Upper lobe of left lung (tissue), 6 donors: Measurements from ENCODE around the gene MED1. TPM values are rescaled to one million over a fixed set of nuclear protein-coding genes. Genes with fewer than 3 reads are reported as not detected.
"Not testable (repeated sequence)": the region's sequence is repeated elsewhere in the genome, so short reads cannot be mapped to it uniquely, and the experiment has no call there.

ENCODE experiments used
- ATAC-seq, 2 donors: fragments of 200-7000 bp; cut with Tn5 transposase; one replicate each; pipeline ENCODE4 v1.9.1; 2022; ENCODE audit warnings: mild to moderate bottlenecking in 2 of 2, moderate library complexity in 2 of 2; ENCODE audit not compliant: low FRiP score in 2 of 2
- DNase-seq, 2 donors: peaks; one replicate each; pipeline ENCODE4 v3.0.0-alpha.2; 2019 to 2020
- H3K27ac ChIP-seq, 4 donors: fragments of 200-600 bp; sonication (generic); one replicate each; pipeline ENCODE4 v1.5.1; 2016 to 2019
- H3K27me3 ChIP-seq, 4 donors: fragments of 200-600 bp; sonication (generic); one replicate each; pipeline ENCODE4 v1.5.1; 2017 to 2019
- H3K36me3 ChIP-seq, 4 donors: fragments of 200-600 bp; sonication (generic); one replicate each; pipeline ENCODE4 v1.5.1; 2016 to 2019
- H3K4me1 ChIP-seq, 4 donors: fragments of 200-600 bp; sonication (generic); one replicate each; pipeline ENCODE4 v1.5.1; 2018 to 2019
- H3K4me3 ChIP-seq, 4 donors: fragments of 200-600 bp; sonication (generic); one replicate each; pipeline ENCODE4 v1.5.1; 2017 to 2019; ENCODE audit warnings: mild to moderate bottlenecking in 2 of 4, moderate library complexity in 1 of 4
- H3K9me3 ChIP-seq, 4 donors: fragments of 200-600 bp; sonication (generic); one replicate each; pipeline ENCODE4 v1.5.1; 2018 to 2019
- EP300 ChIP-seq, 4 donors: sonication (generic); formaldehyde crosslinking; IDR thresholded peaks; one replicate each; pipeline ENCODE4 v1.5.1; 2017; ENCODE audit warnings: antibody characterized with exemption in 4 of 4, control low read depth in 2 of 4
- POLR2A ChIP-seq, 4 donors: fragments of 450-650 bp; IDR thresholded peaks; one replicate each; pipeline ENCODE4 v1.5.1; 2016 to 2017; ENCODE audit warnings: antibody characterized with exemption in 4 of 4, mild to moderate bottlenecking in 2 of 4
- POLR2AphosphoS5 ChIP-seq, 2 donors: sonication (generic); formaldehyde crosslinking; IDR thresholded peaks; one replicate each; pipeline ENCODE4 v1.5.1; 2017; ENCODE audit warnings: antibody characterized with exemption in 2 of 2
- WGBS, 2 donors: methylation state at CpG; one replicate each; pipeline ENCODE4 v1.1.5; 2017 to 2018; 5-methylcytosine and 5-hydroxymethylcytosine counted together
- total RNA-seq, 6 donors: library from RNA; depleted of rRNA in 4 of 6; stranded (reverse); fragments of >200 nt in 4 of 6; gene quantifications; one replicate each; pipeline versions ENCODE4 v1.1.0 to v1.2.1, GENCODE V29; 2016 to 2021
- TF ChIP-seq, protein P1 (sequence below), 6 experiments: fragments of 450-650 bp in 4 of 6; fragments of 200-600 bp in 2 of 6; sonication (generic) in 2 of 6; IDR thresholded peaks; one replicate each; pipeline ENCODE4 v1.5.1; 2016 to 2019; ENCODE audit warnings: antibody characterized with exemption in 6 of 6
- donor health status: DM: no; HTN: no; CAD: no; lungs with moderate emphysema.
- donor health status: DM: no; HTN: yes; CAD: no; lungs with severe emphysema.

The MED1 gene
- total RNA-seq, 6 donors from 2014 or later, result 12.8 to 33.1 (median 24.6) TPM

DNA sequence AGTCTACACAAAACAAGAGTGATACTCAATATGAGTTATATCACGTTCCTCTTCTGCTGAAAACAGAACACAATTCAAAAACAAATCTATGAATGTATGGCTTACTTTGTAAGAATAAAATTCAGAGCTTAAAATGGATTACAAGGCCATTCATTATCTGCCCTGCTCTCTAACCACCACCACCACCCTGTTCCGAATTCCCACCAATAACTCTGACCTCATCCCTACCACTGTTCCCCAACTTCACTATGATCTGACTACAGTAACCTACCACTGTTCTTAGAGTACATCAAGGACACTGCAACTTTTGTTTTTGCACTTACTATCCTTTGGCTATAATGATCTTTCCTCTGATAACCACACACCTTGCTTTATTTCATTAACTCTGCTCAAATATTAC is 70.9 kb downstream of the MED1 start:
- Histone ChIP-seq H3K4me3 (no peak overlapping the region), H3K27me3 (no peaks in the 10 kb centered on the region), H3K4me1 (peaks cover 0 to 10% (median 5%) of the 10 kb centered on the region in 4 donors), H3K27ac (no peak overlapping the region), H3K9me3 (no peaks in the 10 kb centered on the region), H3K36me3 (no peaks in the 10 kb centered on the region)
- TF ChIP-seq POLR2AphosphoS5 (IDR thresholded peaks at IDR 0.05) (no peak), POLR2A (IDR thresholded peaks at IDR 0.05) (no peak), EP300 (IDR thresholded peaks at IDR 0.05) (no peak)
- TF ChIP-seq, protein P1, sequence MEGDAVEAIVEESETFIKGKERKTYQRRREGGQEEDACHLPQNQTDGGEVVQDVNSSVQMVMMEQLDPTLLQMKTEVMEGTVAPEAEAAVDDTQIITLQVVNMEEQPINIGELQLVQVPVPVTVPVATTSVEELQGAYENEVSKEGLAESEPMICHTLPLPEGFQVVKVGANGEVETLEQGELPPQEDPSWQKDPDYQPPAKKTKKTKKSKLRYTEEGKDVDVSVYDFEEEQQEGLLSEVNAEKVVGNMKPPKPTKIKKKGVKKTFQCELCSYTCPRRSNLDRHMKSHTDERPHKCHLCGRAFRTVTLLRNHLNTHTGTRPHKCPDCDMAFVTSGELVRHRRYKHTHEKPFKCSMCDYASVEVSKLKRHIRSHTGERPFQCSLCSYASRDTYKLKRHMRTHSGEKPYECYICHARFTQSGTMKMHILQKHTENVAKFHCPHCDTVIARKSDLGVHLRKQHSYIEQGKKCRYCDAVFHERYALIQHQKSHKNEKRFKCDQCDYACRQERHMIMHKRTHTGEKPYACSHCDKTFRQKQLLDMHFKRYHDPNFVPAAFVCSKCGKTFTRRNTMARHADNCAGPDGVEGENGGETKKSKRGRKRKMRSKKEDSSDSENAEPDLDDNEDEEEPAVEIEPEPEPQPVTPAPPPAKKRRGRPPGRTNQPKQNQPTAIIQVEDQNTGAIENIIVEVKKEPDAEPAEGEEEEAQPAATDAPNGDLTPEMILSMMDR (IDR thresholded peaks at IDR 0.05), result no peak
- 77 to 80% methylated on average over 2 of the region's 2 CpGs for WGBS, 2 donors
- DNase-seq, result no peak
- ATAC-seq, result no peak

DNA sequence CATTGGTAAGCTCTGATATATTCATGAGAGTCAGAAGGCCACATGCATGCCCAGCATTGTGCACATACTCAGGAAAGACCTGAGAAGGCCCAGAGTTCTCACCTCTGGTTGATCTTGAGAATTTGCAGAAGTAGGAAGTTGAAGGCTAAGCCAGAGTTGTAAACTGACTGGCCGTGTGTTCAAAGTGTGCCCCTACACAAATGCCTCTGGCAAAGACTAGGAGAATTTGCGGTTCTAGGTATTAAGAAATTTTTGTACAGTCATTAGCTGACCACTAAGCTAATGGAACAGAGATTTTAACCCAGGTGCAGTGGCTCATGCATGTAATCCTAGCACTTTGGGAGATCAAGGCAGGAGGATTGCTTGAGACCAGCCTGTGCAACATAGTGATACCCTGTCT is 74.6 kb downstream of the MED1 start:
- DNase-seq, result no peak
- H3K9me3 ChIP-seq, result no peaks in the 10 kb centered on the region
- 48 to 85% methylated on average over 2 of the region's 2 CpGs for WGBS, 2 donors
- peaks cover 10 to 21% (median 14%) of the 10 kb centered on the region in 4 donors for H3K4me1 ChIP-seq
- no peaks in the 10 kb centered on the region for H3K27me3 ChIP-seq
- H3K4me3 ChIP-seq, result no peak overlapping the region
- no peak overlapping the region for H3K27ac ChIP-seq
- TF ChIP-seq EP300 (IDR thresholded peaks at IDR 0.05) (no peak), POLR2A (IDR thresholded peaks at IDR 0.05) (no peak), POLR2AphosphoS5 (IDR thresholded peaks at IDR 0.05) (no peak)
- TF ChIP-seq, protein P1 (IDR thresholded peaks at IDR 0.05), result no peak
- H3K36me3 ChIP-seq, result no peaks in the 10 kb centered on the region
- ATAC-seq, result no peak

DNA sequence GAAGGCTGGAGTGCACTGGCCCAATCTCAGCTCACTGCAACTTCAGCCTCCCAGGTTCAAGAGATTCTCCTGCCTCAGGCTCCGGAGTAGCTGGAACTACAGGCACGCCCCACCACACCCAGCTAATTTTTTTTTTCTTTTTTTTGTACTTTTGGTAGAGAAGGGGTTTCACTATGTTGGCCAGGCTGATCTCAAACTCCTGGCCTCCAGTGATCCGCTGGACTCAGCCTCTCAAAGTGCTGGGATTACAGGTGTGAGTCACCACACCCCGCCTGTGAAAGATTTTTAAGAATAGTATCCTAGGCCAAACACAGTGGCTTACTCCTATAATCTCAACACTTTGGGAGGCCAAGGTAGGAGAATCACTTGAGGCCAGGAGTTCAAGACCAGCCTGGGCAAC is 83.3 kb downstream of the MED1 start:
- ATAC-seq, DNase-seq, H3K27me3 ChIP-seq, H3K27ac ChIP-seq, H3K36me3 ChIP-seq, H3K9me3 ChIP-seq, H3K4me3 ChIP-seq: not testable (repeated sequence)
- peaks cover 7 to 26% (median 14%) of the 10 kb centered on the region in 4 donors for H3K4me1 ChIP-seq
- 97 to 100% methylated on average over 4 of the region's 4 CpGs for WGBS, 2 donors

DNA sequence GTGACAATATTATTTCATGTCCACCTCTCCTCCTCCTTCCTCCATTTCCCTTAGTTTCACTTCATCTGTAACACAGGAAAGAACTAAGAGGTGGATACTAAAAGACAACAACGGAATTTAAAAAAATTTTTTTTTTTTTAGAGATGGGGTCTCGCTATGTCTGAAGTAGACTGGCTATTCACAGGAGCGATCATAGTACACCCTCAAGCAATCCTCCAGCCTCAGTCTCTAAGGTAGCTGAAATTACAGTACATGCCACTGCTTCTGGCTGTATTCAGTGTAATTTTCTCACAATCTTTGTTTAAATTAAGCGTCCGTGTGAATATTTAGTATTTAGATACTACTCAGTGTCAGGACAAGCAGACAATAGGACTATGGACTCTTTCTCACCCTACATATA is 85.2 kb downstream of the MED1 start:
- no peak for TF ChIP-seq POLR2AphosphoS5 (IDR thresholded peaks at IDR 0.05)
- TF ChIP-seq, protein P1 (IDR thresholded peaks at IDR 0.05), result no peak
- no peak for TF ChIP-seq EP300 (IDR thresholded peaks at IDR 0.05)
- no peak for TF ChIP-seq POLR2A (IDR thresholded peaks at IDR 0.05)
- WGBS, 2 donors, result 72 to 76% methylated on average over 5 of the region's 5 CpGs
- ATAC-seq, result no peak
- H3K27ac ChIP-seq, result peak overlapping the region in 1 of 4 donors; percentile 62
- H3K36me3 ChIP-seq, result no peaks in the 10 kb centered on the region
- no peaks in the 10 kb centered on the region for H3K27me3 ChIP-seq
- H3K4me3 ChIP-seq, result no peak overlapping the region
- H3K4me1 ChIP-seq, result peaks cover 5 to 24% (median 11%) of the 10 kb centered on the region in 4 donors
- no peak for DNase-seq
- no peaks in the 10 kb centered on the region for H3K9me3 ChIP-seq

DNA sequence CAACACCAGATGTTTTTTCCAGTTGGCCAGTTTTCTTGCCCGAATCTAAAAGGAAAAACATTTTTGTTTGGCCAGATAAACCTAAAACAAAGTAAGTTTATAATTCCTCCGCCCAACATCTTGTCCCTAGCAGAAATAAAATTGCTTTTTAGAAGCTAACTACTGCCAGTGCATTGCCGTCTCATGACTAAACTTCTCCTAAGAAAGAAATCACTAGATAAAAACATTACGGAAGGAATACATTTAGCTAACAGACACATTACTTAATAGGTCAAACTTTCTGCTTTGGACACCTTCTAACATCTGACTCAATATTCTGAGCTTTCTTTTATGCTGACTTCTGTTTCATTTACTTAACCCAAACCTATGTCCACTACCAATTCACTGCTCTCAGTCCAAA is 85.8 kb downstream of the MED1 start:
- Histone ChIP-seq H3K27ac (peak overlapping the region in 1 of 4 donors; percentile 62), H3K4me1 (peaks cover 5 to 24% (median 11%) of the 10 kb centered on the region in 4 donors), H3K4me3 (no peak overlapping the region), H3K9me3 (no peaks in the 10 kb centered on the region), H3K36me3 (no peaks in the 10 kb centered on the region), H3K27me3 (no peaks in the 10 kb centered on the region)
- 63 to 64% methylated on average over 4 of the region's 4 CpGs for WGBS, 2 donors
- ATAC-seq (peak in 1 of 2 donors; percentile 90), DNase-seq (no peak)
- TF ChIP-seq POLR2A (IDR thresholded peaks at IDR 0.05), result no peak
- no peak for TF ChIP-seq POLR2AphosphoS5 (IDR thresholded peaks at IDR 0.05)
- TF ChIP-seq, protein P1 (IDR thresholded peaks at IDR 0.05), result no peak
- no peak for TF ChIP-seq EP300 (IDR thresholded peaks at IDR 0.05)
